Measurements from ENCODE around the gene USH2A. TPM values are rescaled to one million over a fixed set of nuclear protein-coding genes. Genes with fewer than 3 reads are reported as not detected.

Gene USH2A
- polyA plus RNA-seq, 3 donors: not detected

- Histone ChIP-seq H2AFZ (ENCODE audit: insufficient read depth, low read depth, low read length, poor library complexity, severe bottlenecking) (no peak overlapping the region), H3K9ac (ENCODE audit: insufficient read depth, low read length, poor library complexity, severe bottlenecking) (no peak overlapping the region), H3K4me3 (replicated peaks in 1 of 3; ENCODE audit: low read depth in 2 of 3, low read length in 3 of 3) (no peak overlapping the region), H3K36me3 (replicated peaks in 1 of 2; ENCODE audit: control insufficient read depth in 1 of 2, insufficient read depth in 2 of 2, low read length in 2 of 2) (no peaks in the 10 kb centered on the region), H3K79me2 (ENCODE audit: insufficient read depth, low read length) (no peaks in the 10 kb centered on the region), H3K27ac (ENCODE audit: low read depth in 1 of 2, low read length in 2 of 2) (no peak overlapping the region), H3K4me2 (replicated peaks; ENCODE audit: extremely low read depth, low read length, poor library complexity, severe bottlenecking) (no peak overlapping the region), H3K9me3 (replicated peaks in 1 of 2; ENCODE audit: control insufficient read depth in 1 of 2, insufficient read depth in 1 of 2, low read length in 2 of 2) (no peaks in the 10 kb centered on the region), H4K20me1 (ENCODE audit: insufficient read depth, low read length) (no peaks in the 10 kb centered on the region), H3K27me3 (ENCODE audit: control insufficient read depth in 2 of 2, insufficient read depth in 2 of 2, low read length in 2 of 2) (no peaks in the 10 kb centered on the region), H3K4me1 (ENCODE audit: control insufficient read depth in 1 of 2, insufficient read depth in 2 of 2, low read length in 2 of 2) (no peaks in the 10 kb centered on the region)
- no CpG with 5 or more reads among the region's 2 CpGs for WGBS (ENCODE audit: insufficient coverage)
- Mint-ChIP-seq H3K4me3 (no peak overlapping the region), H3K36me3 (no peaks in the 10 kb centered on the region), H3K4me1 (no peaks in the 10 kb centered on the region), H3K27me3 (ENCODE audit: low read depth in 3 of 3) (no peaks in the 10 kb centered on the region), H3K27ac (no peak overlapping the region), H3K9me3 (peaks cover 0 to 3% (median 0%) of the 10 kb centered on the region in 7 donors)
- no peak for TF ChIP-seq CTCF (IDR thresholded peaks at IDR 0.05)
- DNase-seq: no peak
- intact Hi-C loops (cut with micrococcal nuclease): no loop called here
Measured at GRCh38 chr1:215983680-215984079, 439.6 kb downstream of the USH2A start.

- Mint-ChIP-seq H3K4me1 (no peaks in the 10 kb centered on the region), H3K27ac (no peak overlapping the region), H3K9me3 (peaks cover 0 to 2% (median 0%) of the 10 kb centered on the region in 7 donors), H3K36me3 (no peaks in the 10 kb centered on the region), H3K4me3 (no peak overlapping the region), H3K27me3 (ENCODE audit: low read depth in 3 of 3) (peaks cover 1 to 2% (median 2%) of the 10 kb centered on the region in 3 donors)
- Histone ChIP-seq H3K36me3 (replicated peaks in 1 of 2; ENCODE audit: control insufficient read depth in 1 of 2, insufficient read depth in 2 of 2, low read length in 2 of 2) (no peaks in the 10 kb centered on the region), H3K4me2 (replicated peaks; ENCODE audit: extremely low read depth, low read length, poor library complexity, severe bottlenecking) (no peak overlapping the region), H4K20me1 (ENCODE audit: insufficient read depth, low read length) (no peaks in the 10 kb centered on the region), H3K9ac (ENCODE audit: insufficient read depth, low read length, poor library complexity, severe bottlenecking) (no peak overlapping the region), H2AFZ (ENCODE audit: insufficient read depth, low read depth, low read length, poor library complexity, severe bottlenecking) (no peak overlapping the region), H3K27me3 (ENCODE audit: control insufficient read depth in 2 of 2, insufficient read depth in 2 of 2, low read length in 2 of 2) (no peaks in the 10 kb centered on the region), H3K4me1 (ENCODE audit: control insufficient read depth in 1 of 2, insufficient read depth in 2 of 2, low read length in 2 of 2) (no peaks in the 10 kb centered on the region), H3K9me3 (replicated peaks in 1 of 2; ENCODE audit: control insufficient read depth in 1 of 2, insufficient read depth in 1 of 2, low read length in 2 of 2) (no peaks in the 10 kb centered on the region), H3K79me2 (ENCODE audit: insufficient read depth, low read length) (no peaks in the 10 kb centered on the region), H3K4me3 (replicated peaks in 1 of 3; ENCODE audit: low read depth in 2 of 3, low read length in 3 of 3) (no peak overlapping the region), H3K27ac (ENCODE audit: low read depth in 1 of 2, low read length in 2 of 2) (no peak overlapping the region)
- DNase-seq: no peak
- intact Hi-C loops (cut with micrococcal nuclease): no loop called here
- TF ChIP-seq CTCF (IDR thresholded peaks at IDR 0.05): no peak
- WGBS (ENCODE audit: insufficient coverage): 61% methylated on average over 4 of the region's 10 CpGs
Measured at GRCh38 chr1:215971793-215972441, 451.3 kb downstream of the USH2A start.
